Measurements from ENCODE around the gene HOXA4.

The HOXA4 gene

GRCh38 chr7:27130540-27131389, at the start of gene HOXA4:
Gene HOXA4, minus strand, starts transcription at chr7:27130757. Its CDS starts 24 bp downstream, at chr7:27130733.
- no peaks in the 10 kb centered on the region for H3K36me3 Mint-ChIP-seq (ENCODE audit: low read depth)
- H3K4me3 Mint-ChIP-seq: peak within 1 kb of the TSS; percentile 80
- H3K27me3 Mint-ChIP-seq: peaks cover 38% of the 10 kb centered on the region
- intact Hi-C loops (cut with micrococcal nuclease): loop anchor here (1.0 kb wide), 1 partner anchor 33 kb away; no protein-coding TSS in a partner anchor
- H3K27ac Mint-ChIP-seq: peak within 1 kb of the TSS; percentile 91
- no peaks in the 10 kb centered on the region for H3K9me3 Mint-ChIP-seq
- H3K4me1 Mint-ChIP-seq (ENCODE audit: low read depth): peaks cover 16% of the 10 kb centered on the region

- peaks cover 95% of the 10 kb centered on the region for H3K27me3 Mint-ChIP-seq
- no peak overlapping the region for H3K27ac Mint-ChIP-seq
- H3K36me3 Mint-ChIP-seq (ENCODE audit: low read depth): no peaks in the 10 kb centered on the region
- intact Hi-C loops (cut with micrococcal nuclease): no loop called here
- H3K9me3 Mint-ChIP-seq: no peaks in the 10 kb centered on the region
- peaks cover 21% of the 10 kb centered on the region for H3K4me1 Mint-ChIP-seq (ENCODE audit: low read depth)
- peak overlapping the region; percentile 45 for H3K4me3 Mint-ChIP-seq
Observed at GRCh38 chr7:27179503-27180430, 49.2 kb upstream of the HOXA4 start.

- no peaks in the 10 kb centered on the region for H3K9me3 Mint-ChIP-seq
- peaks cover 20% of the 10 kb centered on the region for H3K4me1 Mint-ChIP-seq (ENCODE audit: low read depth)
- intact Hi-C loops (cut with micrococcal nuclease): no loop called here
- no peak overlapping the region for H3K4me3 Mint-ChIP-seq
- H3K36me3 Mint-ChIP-seq (ENCODE audit: low read depth): no peaks in the 10 kb centered on the region
- no peak overlapping the region for H3K27ac Mint-ChIP-seq
- H3K27me3 Mint-ChIP-seq: peaks cover 95% of the 10 kb centered on the region
Observed at GRCh38 chr7:27179030-27179429, 48.5 kb upstream of the HOXA4 start.

DNA sequence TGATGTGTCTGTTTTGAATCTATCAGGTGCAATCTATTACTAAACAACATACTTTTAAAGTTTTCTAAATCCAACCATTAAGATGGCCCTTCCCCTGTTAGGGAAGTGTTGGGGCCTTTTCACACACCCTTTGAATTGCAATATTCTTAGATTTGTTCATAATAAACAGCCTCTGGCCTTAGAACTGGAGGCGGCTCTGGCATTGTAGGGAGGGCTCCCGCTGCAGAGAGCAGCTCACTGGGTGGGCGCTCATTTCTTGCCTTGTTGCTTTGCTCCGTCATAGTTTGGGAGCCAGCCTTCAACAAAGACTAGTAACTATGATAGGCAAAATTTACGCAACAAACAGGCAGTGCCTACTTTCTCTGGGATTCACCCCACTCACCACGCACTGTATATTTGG, 47.8 kb upstream of the HOXA4 start:
- Mint-ChIP-seq H3K27ac (no peak overlapping the region), H3K4me1 (ENCODE audit: low read depth) (peaks cover 20% of the 10 kb centered on the region), H3K36me3 (ENCODE audit: low read depth) (no peaks in the 10 kb centered on the region), H3K4me3 (no peak overlapping the region), H3K9me3 (no peaks in the 10 kb centered on the region), H3K27me3 (peaks cover 94% of the 10 kb centered on the region)
- intact Hi-C loops (cut with micrococcal nuclease): no loop called here

GRCh38 chr7:27177795-27178320, 47.3 kb upstream of the HOXA4 start:
- peaks cover 21% of the 10 kb centered on the region for H3K4me1 Mint-ChIP-seq (ENCODE audit: low read depth)
- intact Hi-C loops (cut with micrococcal nuclease): no loop called here
- no peak overlapping the region for H3K4me3 Mint-ChIP-seq
- H3K27ac Mint-ChIP-seq: no peak overlapping the region
- H3K36me3 Mint-ChIP-seq (ENCODE audit: low read depth): no peaks in the 10 kb centered on the region
- no peaks in the 10 kb centered on the region for H3K9me3 Mint-ChIP-seq
- peaks cover 94% of the 10 kb centered on the region for H3K27me3 Mint-ChIP-seq

GRCh38 chr7:27176962-27177794, 46.6 kb upstream of the HOXA4 start:
- Mint-ChIP-seq H3K9me3 (no peaks in the 10 kb centered on the region), H3K27ac (no peak overlapping the region), H3K4me3 (no peak overlapping the region), H3K36me3 (ENCODE audit: low read depth) (no peaks in the 10 kb centered on the region), H3K4me1 (ENCODE audit: low read depth) (peaks cover 24% of the 10 kb centered on the region), H3K27me3 (peaks cover 92% of the 10 kb centered on the region)
- intact Hi-C loops (cut with micrococcal nuclease): no loop called here

DNA sequence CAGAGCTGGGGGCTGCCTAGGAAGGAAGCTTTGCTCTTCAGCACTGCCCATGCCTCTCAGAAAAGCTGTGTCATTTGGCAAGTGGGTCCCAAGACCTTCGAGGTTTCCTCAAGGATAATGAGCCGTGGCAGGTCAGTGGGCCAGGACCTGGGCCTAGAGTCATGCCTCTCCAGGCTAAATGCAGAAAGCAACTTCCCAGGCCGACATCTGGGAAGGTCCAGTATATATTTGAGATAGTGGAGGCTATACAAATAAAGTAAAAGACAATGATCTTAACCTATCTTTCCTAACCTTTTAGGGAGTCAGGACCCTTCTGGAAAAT, 45.9 kb upstream of the HOXA4 start:
- no peaks in the 10 kb centered on the region for H3K36me3 Mint-ChIP-seq (ENCODE audit: low read depth)
- H3K27ac Mint-ChIP-seq: no peak overlapping the region
- H3K4me3 Mint-ChIP-seq: no peak overlapping the region
- intact Hi-C loops (cut with micrococcal nuclease): no loop called here
- peaks cover 31% of the 10 kb centered on the region for H3K4me1 Mint-ChIP-seq (ENCODE audit: low read depth)
- H3K9me3 Mint-ChIP-seq: no peaks in the 10 kb centered on the region
- peaks cover 93% of the 10 kb centered on the region for H3K27me3 Mint-ChIP-seq

DNA sequence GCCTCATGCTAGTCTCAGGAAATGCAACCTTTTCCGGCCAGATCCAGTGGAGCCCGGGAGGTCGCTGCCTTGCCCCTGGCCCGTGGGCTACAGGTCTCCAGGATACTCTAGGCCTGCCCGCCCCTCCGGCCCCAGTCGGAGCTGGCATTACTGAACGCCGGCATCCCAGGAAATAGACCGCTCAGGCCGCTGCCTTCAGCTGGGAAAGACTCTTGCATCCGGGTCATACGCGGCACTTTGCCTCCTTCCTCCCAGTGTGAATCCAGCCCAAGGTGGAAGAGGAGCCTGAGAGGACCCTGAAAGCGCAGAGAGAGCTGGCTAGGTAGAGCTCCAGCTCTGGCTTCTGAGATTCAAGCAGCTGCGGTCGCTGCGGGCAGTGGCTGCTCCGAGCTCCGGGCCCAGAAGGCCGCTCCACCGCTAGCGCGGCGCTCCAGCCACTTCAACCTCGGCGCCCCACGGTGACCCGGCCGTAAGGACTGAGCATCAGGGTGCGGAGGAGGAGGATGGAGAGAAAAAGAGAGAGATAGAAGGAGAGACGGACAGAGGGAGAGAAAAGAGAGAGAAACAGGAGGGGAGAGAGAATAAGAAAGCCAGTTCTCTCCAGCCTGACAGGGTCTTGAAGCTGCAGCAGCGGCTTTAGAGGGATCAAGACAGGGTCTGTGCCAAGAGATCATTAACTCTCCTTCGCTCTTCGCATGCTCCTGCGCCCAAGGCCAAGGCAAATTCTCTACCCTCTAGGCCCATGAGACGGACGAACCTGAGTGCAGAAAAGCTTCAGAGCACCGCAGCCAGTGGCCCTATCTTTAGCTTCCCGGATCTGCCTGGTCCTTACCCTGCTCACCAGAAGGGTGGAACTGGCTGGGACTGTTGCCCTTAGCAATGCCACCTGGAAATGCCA, 45.3 kb upstream of the HOXA4 start:
- Mint-ChIP-seq H3K4me1 (ENCODE audit: low read depth) (peaks cover 33% of the 10 kb centered on the region), H3K4me3 (no peak overlapping the region), H3K9me3 (no peaks in the 10 kb centered on the region), H3K27ac (no peak overlapping the region), H3K36me3 (ENCODE audit: low read depth) (no peaks in the 10 kb centered on the region), H3K27me3 (peaks cover 94% of the 10 kb centered on the region)
- intact Hi-C loops (cut with micrococcal nuclease): no loop called here

DNA sequence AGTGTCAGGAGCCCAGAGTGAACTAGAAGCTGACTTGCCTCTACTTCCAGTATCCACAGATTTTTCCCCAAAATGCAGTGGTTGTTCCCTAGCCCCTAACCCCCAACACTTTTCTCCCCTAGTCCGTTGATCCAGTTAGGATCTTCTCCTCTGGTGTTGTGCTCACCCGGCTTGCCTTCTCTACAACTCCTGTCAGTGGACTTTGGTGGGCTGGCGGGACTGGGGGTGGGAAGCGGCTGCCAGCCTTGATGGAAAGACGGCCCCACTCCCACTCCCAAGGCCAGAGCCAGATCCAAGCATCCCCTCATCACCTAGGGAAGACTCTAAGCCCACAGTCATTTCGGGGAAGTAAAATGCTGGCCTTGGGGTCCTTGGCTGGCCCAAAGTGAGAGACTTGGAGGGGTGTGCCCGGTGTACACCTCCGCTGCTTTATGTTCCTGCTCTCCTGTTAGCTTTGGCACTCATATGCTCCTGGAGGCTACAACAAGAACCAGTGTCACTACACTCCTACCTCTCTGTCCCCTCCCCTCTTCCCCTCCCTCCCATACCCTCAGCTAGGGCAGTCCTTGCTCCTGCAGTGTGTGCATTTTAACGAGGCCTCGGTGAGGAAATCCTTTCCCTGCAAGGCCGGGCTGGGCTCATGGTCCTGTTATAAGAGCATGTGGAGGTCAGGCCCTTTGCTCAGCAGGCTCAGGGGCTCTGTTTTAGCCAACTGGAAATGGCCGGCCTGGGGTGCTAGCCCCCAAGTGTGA, 44.5 kb upstream of the HOXA4 start:
- intact Hi-C loops (cut with micrococcal nuclease): no loop called here
- Mint-ChIP-seq H3K4me3 (no peak overlapping the region), H3K27ac (no peak overlapping the region), H3K4me1 (ENCODE audit: low read depth) (peaks cover 36% of the 10 kb centered on the region), H3K36me3 (ENCODE audit: low read depth) (no peaks in the 10 kb centered on the region), H3K9me3 (no peaks in the 10 kb centered on the region), H3K27me3 (peaks cover 93% of the 10 kb centered on the region)

GRCh38 chr7:27173956-27174873, 43.7 kb upstream of the HOXA4 start, which contains the start of gene HOXA10:
Gene HOXA10, minus strand, starts transcription at chr7:27174320. Its CDS starts 14 bp downstream, at chr7:27174306.
- peaks cover 38% of the 10 kb centered on the region for H3K4me1 Mint-ChIP-seq (ENCODE audit: low read depth)

GRCh38 chr7:27173511-27173955, 43.0 kb upstream of the HOXA4 start:
- no peaks in the 10 kb centered on the region for H3K36me3 Mint-ChIP-seq (ENCODE audit: low read depth)
- H3K27ac Mint-ChIP-seq: no peak overlapping the region
- H3K27me3 Mint-ChIP-seq: peaks cover 93% of the 10 kb centered on the region
- no peaks in the 10 kb centered on the region for H3K9me3 Mint-ChIP-seq
- intact Hi-C loops (cut with micrococcal nuclease): no loop called here
- H3K4me1 Mint-ChIP-seq (ENCODE audit: low read depth): peaks cover 45% of the 10 kb centered on the region
- H3K4me3 Mint-ChIP-seq: peak overlapping the region; percentile 71

More at GRCh38 chr7:27173956-27174873, 43.7 kb upstream of the HOXA4 start, which contains the start of gene HOXA10:
- no peak within 1 kb of the TSS for H3K27ac Mint-ChIP-seq
- peaks cover 91% of the 10 kb centered on the region for H3K27me3 Mint-ChIP-seq
- H3K4me3 Mint-ChIP-seq: peak within 1 kb of the TSS; percentile 71
- intact Hi-C loops (cut with micrococcal nuclease): no loop called here
- H3K36me3 Mint-ChIP-seq (ENCODE audit: low read depth): no peaks in the 10 kb centered on the region
- no peaks in the 10 kb centered on the region for H3K9me3 Mint-ChIP-seq

Data from dendritic cell treated with granulocyte-macrophage colony-stimulating factor and Interleukin-4, amounts not matched to agents 40 ng/mL and 50 ng/mL, for 4 days (primary cell).